ENCODE results near the gene AFAP1. TPM values are rescaled to one million over a fixed set of nuclear protein-coding genes. Genes with fewer than 3 reads are reported as not detected.

The AFAP1 gene
- polyA plus RNA-seq, 1 experiment, result 61.7 TPM

GRCh38 chr4:7721984-7722551, 217.6 kb downstream of the AFAP1 start:
- Histone ChIP-seq H3K27me3 (ENCODE audit: control insufficient read depth, insufficient read depth, low read length) (peaks cover 5% of the 10 kb centered on the region), H3K27ac (ENCODE audit: low read depth, low read length) (no peak overlapping the region), H3K4me3 (ENCODE audit: low read depth, low read length) (no peak overlapping the region), H3K9me3 (ENCODE audit: control insufficient read depth, insufficient read depth, low read length) (no peaks in the 10 kb centered on the region; the same call in 1 of the 2 replicates)
- ChIA-PET CTCF (interaction anchor here (0.8 to 1.1 kb wide), 2 partner anchors 52 to 530 kb away, joined by 3 read pairs; no protein-coding TSS in a partner anchor), POLR2A (no interaction called here)
- no peak for DNase-seq (ENCODE audit: low read depth, low spot score)
- peak; percentile 23 for TF ChIP-seq CTCF (IDR thresholded peaks at IDR 0.05; ENCODE audit: low read depth, low read length)

- H3K4me3 ChIP-seq (ENCODE audit: low read depth, low read length), result no peak overlapping the region
- ChIA-PET CTCF (interaction anchor here (0.6 to 2.0 kb wide), 14 partner anchors 11 to 746 kb away, joined by 3 to 13 read pairs (median 4); no protein-coding TSS in a partner anchor), POLR2A (no interaction called here)
- H3K9me3 ChIP-seq (ENCODE audit: control insufficient read depth, insufficient read depth, low read length), result peaks cover 3% of the 10 kb centered on the region; the same call in 1 of the 2 replicates
- peaks cover 16% of the 10 kb centered on the region for H3K27me3 ChIP-seq (ENCODE audit: control insufficient read depth, insufficient read depth, low read length)
- TF ChIP-seq CTCF (IDR thresholded peaks at IDR 0.05; ENCODE audit: low read depth, low read length), result peak; percentile 84
- DNase-seq (ENCODE audit: low read depth, low spot score), result no peak
- no peak overlapping the region for H3K27ac ChIP-seq (ENCODE audit: low read depth, low read length)
Observed at GRCh38 chr4:7719354-7720174, 220.1 kb downstream of the AFAP1 start.

GRCh38 chr4:7717946-7718490, 221.6 kb downstream of the AFAP1 start:
- no peak overlapping the region for H3K4me3 ChIP-seq (ENCODE audit: low read depth, low read length)
- CTCF ChIA-PET, result no interaction called here
- peaks cover 14% of the 10 kb centered on the region for H3K27me3 ChIP-seq (ENCODE audit: control insufficient read depth, insufficient read depth, low read length)
- no peak for TF ChIP-seq CTCF (IDR thresholded peaks at IDR 0.05; ENCODE audit: low read depth, low read length)
- POLR2A ChIA-PET, result no interaction called here
- H3K27ac ChIP-seq (ENCODE audit: low read depth, low read length), result no peak overlapping the region
- peaks cover 12% of the 10 kb centered on the region; the same call in 1 of the 2 replicates for H3K9me3 ChIP-seq (ENCODE audit: control insufficient read depth, insufficient read depth, low read length)
- DNase-seq (ENCODE audit: low read depth, low spot score), result no peak

- Histone ChIP-seq H3K9me3 (ENCODE audit: control insufficient read depth, insufficient read depth, low read length) (peaks cover 12% of the 10 kb centered on the region; the same call in 1 of the 2 replicates), H3K27ac (ENCODE audit: low read depth, low read length) (no peak overlapping the region), H3K27me3 (ENCODE audit: control insufficient read depth, insufficient read depth, low read length) (peaks cover 13% of the 10 kb centered on the region), H3K4me3 (ENCODE audit: low read depth, low read length) (no peak overlapping the region)
- POLR2A ChIA-PET, result no interaction called here
- TF ChIP-seq CTCF (IDR thresholded peaks at IDR 0.05; ENCODE audit: low read depth, low read length), result no peak
- no peak for DNase-seq (ENCODE audit: low read depth, low spot score)
- CTCF ChIA-PET, result no interaction called here
Observed at GRCh38 chr4:7717161-7717560, 222.5 kb downstream of the AFAP1 start.

Data from AG04450 (cell line).